Astrocyte (in vitro differentiated cells and primary cell): ENCODE data around the gene QPCT. TPM values are rescaled to one million over a fixed set of nuclear protein-coding genes. Genes with fewer than 3 reads are reported as not detected.
A peak's percentile ranks its signal among the peaks of the same experiment; 100 is the strongest.

Source experiments
- DNase-seq: peaks from one replicate; pipeline ENCODE4 v3.0.0-alpha.2; 2010; ENCODE audit warnings: low read depth
- FAIRE-seq: peaks from 2 replicates; lab custom pipeline; 2011; peaks lifted over from hg19 to GRCh38; lab: Jason Lieb, UNC
- H2AFZ ChIP-seq: 2 replicates; pipeline ENCODE4 v1.6.0; 2012; ENCODE audit warnings: low read depth, low read length, inconsistent platforms
- H3K27ac ChIP-seq: 2 replicates; pipeline ENCODE4 v1.5.1; 2011; ENCODE audit warnings: low read depth, low read length, inconsistent platforms
- H3K27me3 ChIP-seq: 2 replicates; pipeline ENCODE4 v1.6.0; 2011; ENCODE audit warnings: low read length, inconsistent platforms; ENCODE audit not compliant: insufficient read depth
- H3K36me3 ChIP-seq: 2 replicates; pipeline ENCODE4 v1.5.1; 2011; ENCODE audit warnings: low read length, inconsistent platforms; ENCODE audit not compliant: insufficient read depth
- H3K4me1 ChIP-seq: 2 replicates; pipeline ENCODE4 v1.5.1; 2011; ENCODE audit warnings: low read length, inconsistent platforms; ENCODE audit not compliant: insufficient read depth
- H3K4me2 ChIP-seq: 2 replicates; pipeline ENCODE4 v1.6.0; 2012; ENCODE audit warnings: low read length, inconsistent platforms
- H3K4me3 ChIP-seq: 2 replicates; pipeline ENCODE4 v1.5.1; 2011; ENCODE audit warnings: low read depth, mild to moderate bottlenecking, low read length, inconsistent platforms; ENCODE audit not compliant: insufficient read depth
- H3K79me2 ChIP-seq: 2 replicates; pipeline ENCODE4 v1.6.0; 2012; ENCODE audit warnings: mild to moderate bottlenecking, low read length, inconsistent platforms; ENCODE audit not compliant: insufficient read depth
- H3K9ac ChIP-seq: 2 replicates; pipeline ENCODE4 v1.6.0; 2012; ENCODE audit warnings: mild to moderate bottlenecking, low read length, inconsistent platforms
- H3K9me3 ChIP-seq: 2 replicates; pipeline ENCODE4 v1.5.1; 2012; ENCODE audit warnings: low read depth, mild to moderate bottlenecking, low read length, inconsistent platforms; ENCODE audit not compliant: insufficient read depth
- H4K20me1 ChIP-seq: 2 replicates; pipeline ENCODE4 v1.6.0; 2012; ENCODE audit warnings: low read length, inconsistent platforms; ENCODE audit not compliant: insufficient read depth
- H3K27ac Mint-ChIP-seq: one replicate; pipeline ENCODE4 v1.8.0; 2021; ENCODE audit warnings: mild to moderate bottlenecking, mixed read lengths; ENCODE audit not compliant: unreplicated experiment
- H3K27me3 Mint-ChIP-seq: one replicate; pipeline ENCODE4 v1.8.0; 2021; ENCODE audit warnings: low read depth, mixed read lengths; ENCODE audit not compliant: unreplicated experiment
- H3K36me3 Mint-ChIP-seq: one replicate; pipeline ENCODE4 v1.8.0; 2021; ENCODE audit warnings: low read depth, mixed read lengths; ENCODE audit not compliant: unreplicated experiment
- H3K4me1 Mint-ChIP-seq: one replicate; pipeline ENCODE4 v1.8.0; 2021; ENCODE audit warnings: low read depth, mixed read lengths; ENCODE audit not compliant: unreplicated experiment
- H3K4me3 Mint-ChIP-seq: one replicate; pipeline ENCODE4 v1.8.0; 2021; ENCODE audit warnings: mild to moderate bottlenecking, moderate library complexity, mixed read lengths; ENCODE audit not compliant: unreplicated experiment
- H3K9me3 Mint-ChIP-seq: one replicate; pipeline ENCODE4 v1.8.0; 2021; ENCODE audit warnings: mild to moderate bottlenecking, mixed read lengths; ENCODE audit not compliant: unreplicated experiment
- EZH2 ChIP-seq: IDR thresholded peaks from 2 replicates; pipeline ENCODE4 v1.6.1; 2012; ENCODE audit warnings: mild to moderate bottlenecking, low read length, inconsistent platforms; ENCODE audit not compliant: insufficient read depth
- total RNA-seq: library from RNA; stranded (reverse); gene quantifications from 2 replicates; pipeline ENCODE4 v1.2.1, GENCODE V29; 2021
- TF ChIP-seq, protein P1 (sequence below): IDR thresholded peaks from 2 replicates; pipeline ENCODE4 v1.5.1; 2011; ENCODE audit warnings: low read depth, mild to moderate bottlenecking, inconsistent platforms, low read length, moderate library complexity; ENCODE audit not compliant: insufficient read depth

Gene QPCT
- total RNA-seq, 1 donor from 2014 or later, result 23.1 TPM

DNA sequence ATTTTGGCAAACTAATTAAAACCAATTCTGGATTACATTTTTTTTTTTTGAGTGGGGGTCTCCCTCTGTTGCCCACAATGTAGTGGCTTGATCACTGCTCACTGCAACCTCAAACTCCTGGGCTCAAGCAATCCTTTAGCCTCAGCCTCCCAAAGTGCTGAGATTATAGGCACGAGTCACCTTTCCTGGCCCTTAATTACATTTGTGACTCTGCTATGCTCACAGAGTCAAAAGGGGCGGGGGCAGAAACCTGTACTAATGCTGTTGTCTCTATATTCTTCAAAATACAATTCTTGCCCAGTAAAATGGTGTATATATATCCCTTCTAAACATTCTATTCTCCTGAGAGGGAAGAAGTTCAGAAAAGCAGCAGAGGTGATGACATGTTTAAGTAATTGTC is 43.0 kb upstream of the QPCT start:
- Histone ChIP-seq H4K20me1 (peaks cover 69% of the 10 kb centered on the region), H3K9me3 (no peaks in the 10 kb centered on the region), H3K4me1 (no peaks in the 10 kb centered on the region), H2AFZ (no peak overlapping the region), H3K36me3 (no peaks in the 10 kb centered on the region), H3K9ac (no peak overlapping the region), H3K27ac (no peak overlapping the region), H3K79me2 (peaks cover 96% of the 10 kb centered on the region), H3K27me3 (no peaks in the 10 kb centered on the region), H3K4me2 (no peak overlapping the region), H3K4me3 (no peak overlapping the region)
- H3K9me3 Mint-ChIP-seq, result no peaks in the 10 kb centered on the region
- peaks cover 1% of the 10 kb centered on the region for H3K36me3 Mint-ChIP-seq
- no peak for DNase-seq
- TF ChIP-seq, protein P1, sequence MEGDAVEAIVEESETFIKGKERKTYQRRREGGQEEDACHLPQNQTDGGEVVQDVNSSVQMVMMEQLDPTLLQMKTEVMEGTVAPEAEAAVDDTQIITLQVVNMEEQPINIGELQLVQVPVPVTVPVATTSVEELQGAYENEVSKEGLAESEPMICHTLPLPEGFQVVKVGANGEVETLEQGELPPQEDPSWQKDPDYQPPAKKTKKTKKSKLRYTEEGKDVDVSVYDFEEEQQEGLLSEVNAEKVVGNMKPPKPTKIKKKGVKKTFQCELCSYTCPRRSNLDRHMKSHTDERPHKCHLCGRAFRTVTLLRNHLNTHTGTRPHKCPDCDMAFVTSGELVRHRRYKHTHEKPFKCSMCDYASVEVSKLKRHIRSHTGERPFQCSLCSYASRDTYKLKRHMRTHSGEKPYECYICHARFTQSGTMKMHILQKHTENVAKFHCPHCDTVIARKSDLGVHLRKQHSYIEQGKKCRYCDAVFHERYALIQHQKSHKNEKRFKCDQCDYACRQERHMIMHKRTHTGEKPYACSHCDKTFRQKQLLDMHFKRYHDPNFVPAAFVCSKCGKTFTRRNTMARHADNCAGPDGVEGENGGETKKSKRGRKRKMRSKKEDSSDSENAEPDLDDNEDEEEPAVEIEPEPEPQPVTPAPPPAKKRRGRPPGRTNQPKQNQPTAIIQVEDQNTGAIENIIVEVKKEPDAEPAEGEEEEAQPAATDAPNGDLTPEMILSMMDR, result no peak
- TF ChIP-seq EZH2, result no peak
- H3K4me3 Mint-ChIP-seq, result no peak overlapping the region
- H3K4me1 Mint-ChIP-seq, result peaks cover 21% of the 10 kb centered on the region
- H3K27ac Mint-ChIP-seq, result peak overlapping the region; percentile 34
- no peaks in the 10 kb centered on the region for H3K27me3 Mint-ChIP-seq
- no peak for FAIRE-seq

DNA sequence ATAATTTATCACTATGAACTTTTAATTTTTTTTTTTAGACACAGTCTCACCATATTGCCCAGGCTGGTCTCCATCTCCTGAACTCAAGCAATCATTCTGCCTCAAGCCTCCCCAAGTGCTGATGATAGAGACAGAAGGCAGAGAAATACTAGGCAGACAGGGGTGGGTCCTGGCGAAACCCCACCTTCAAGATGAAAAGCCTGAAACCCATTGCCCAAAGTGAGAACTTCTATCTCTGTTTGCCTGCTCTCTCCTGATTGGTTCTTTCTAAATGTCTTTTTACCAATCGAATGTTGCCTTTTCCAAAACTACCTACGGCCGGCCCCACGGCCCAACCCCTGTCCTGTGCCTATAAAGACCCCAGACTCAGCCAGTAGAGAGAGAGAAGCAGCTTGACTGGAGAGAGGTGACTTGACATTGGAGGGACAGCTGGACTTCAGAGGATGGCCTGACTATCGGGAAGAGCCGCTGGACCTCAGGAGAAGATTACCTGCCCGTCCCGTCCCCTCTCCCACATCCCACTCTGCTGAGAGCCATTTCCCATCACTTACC is 41.7 kb upstream of the QPCT start:
- H3K36me3 ChIP-seq, result no peaks in the 10 kb centered on the region
- no peak for DNase-seq

DNA sequence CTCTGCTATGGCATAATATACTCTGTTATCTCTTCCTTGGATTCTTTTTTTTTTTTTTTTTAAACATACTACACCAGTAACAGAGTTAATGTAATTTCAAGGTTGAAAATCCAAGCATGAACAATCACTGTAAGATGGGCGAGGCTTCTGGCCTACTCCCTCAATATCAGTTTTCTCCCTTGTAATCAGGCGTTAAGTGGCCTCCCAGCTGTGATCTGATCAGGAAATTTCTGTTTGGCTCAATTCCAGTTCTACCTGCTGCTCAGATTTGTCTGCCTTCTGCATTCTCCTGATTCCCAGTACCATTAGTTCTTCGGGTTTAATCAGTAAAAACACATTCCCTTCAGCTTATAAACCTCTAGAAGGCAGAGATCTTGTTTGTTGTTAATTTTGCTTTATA is 38.4 kb upstream of the QPCT start:
- no peak overlapping the region for H3K4me3 ChIP-seq
- H3K4me2 ChIP-seq, result no peak overlapping the region
- DNase-seq (no peak), FAIRE-seq (no peak)
- Mint-ChIP-seq H3K4me3 (no peak overlapping the region), H3K36me3 (no peaks in the 10 kb centered on the region), H3K4me1 (peaks cover 10% of the 10 kb centered on the region), H3K9me3 (no peaks in the 10 kb centered on the region), H3K27me3 (no peaks in the 10 kb centered on the region), H3K27ac (no peak overlapping the region)
- no peak for TF ChIP-seq EZH2
- TF ChIP-seq, protein P1, result no peak
- H2AFZ ChIP-seq, result no peak overlapping the region
- no peak overlapping the region for H3K9ac ChIP-seq
- peaks cover 94% of the 10 kb centered on the region for H3K79me2 ChIP-seq
- no peaks in the 10 kb centered on the region for H3K27me3 ChIP-seq
- H3K9me3 ChIP-seq, result no peaks in the 10 kb centered on the region
- peaks cover 70% of the 10 kb centered on the region for H4K20me1 ChIP-seq
- no peak overlapping the region for H3K27ac ChIP-seq
- H3K4me1 ChIP-seq, result no peaks in the 10 kb centered on the region
- H3K36me3 ChIP-seq, result no peaks in the 10 kb centered on the region

More for the DNA sequence above, 41.7 kb upstream of the QPCT start:
- H4K20me1 ChIP-seq, result peaks cover 77% of the 10 kb centered on the region
- H3K27ac Mint-ChIP-seq, result no peak overlapping the region
- peak overlapping the region; percentile 54 for H3K4me3 Mint-ChIP-seq
- no peaks in the 10 kb centered on the region for H3K27me3 Mint-ChIP-seq
- no peak for FAIRE-seq
- no peak overlapping the region for H2AFZ ChIP-seq
- no peak overlapping the region for H3K4me2 ChIP-seq
- H3K9ac ChIP-seq, result no peak overlapping the region
- peaks cover 20% of the 10 kb centered on the region for H3K4me1 Mint-ChIP-seq
- H3K9me3 ChIP-seq, result no peaks in the 10 kb centered on the region
- H3K36me3 Mint-ChIP-seq, result peaks cover 1% of the 10 kb centered on the region
- H3K79me2 ChIP-seq, result peaks cover 96% of the 10 kb centered on the region
- no peak for TF ChIP-seq EZH2
- TF ChIP-seq, protein P1, result no peak
- H3K4me3 ChIP-seq, result no peak overlapping the region
- H3K27ac ChIP-seq, result no peak overlapping the region
- H3K9me3 Mint-ChIP-seq, result no peaks in the 10 kb centered on the region
- H3K27me3 ChIP-seq, result no peaks in the 10 kb centered on the region
- H3K4me1 ChIP-seq, result no peaks in the 10 kb centered on the region
